GM18526 (cell line): Measurements from ENCODE around the gene PTPN12.

ENCODE experiments used
- POLR2A ChIP-seq: IDR thresholded peaks from 3 replicates; pipeline ENCODE4 v1.6.1; 2011; ENCODE audit not compliant: insufficient read length; ENCODE audit errors: extremely low read depth

PTPN12 gene

GRCh38 chr7:77565917-77566316, 28.8 kb downstream of the PTPN12 start:
- no peak for TF ChIP-seq POLR2A

GRCh38 chr7:77566421-77566820, 29.3 kb downstream of the PTPN12 start:
- TF ChIP-seq POLR2A = no peak

- no peak for TF ChIP-seq POLR2A
These were observed 32.6 kb downstream of the PTPN12 start for GRCh38 chr7:77569514-77570232.

GRCh38 chr7:77570330-77571011, 33.4 kb downstream of the PTPN12 start:
- TF ChIP-seq POLR2A = no peak

GRCh38 chr7:77571801-77572200, 34.7 kb downstream of the PTPN12 start:
- no peak for TF ChIP-seq POLR2A

GRCh38 chr7:77575187-77575586, 38.1 kb downstream of the PTPN12 start:
- no peak for TF ChIP-seq POLR2A

GRCh38 chr7:77576856-77577255, 39.8 kb downstream of the PTPN12 start:
- TF ChIP-seq POLR2A = no peak

- no peak for TF ChIP-seq POLR2A
These were observed 42.7 kb downstream of the PTPN12 start for GRCh38 chr7:77579797-77580196.

- no peak for TF ChIP-seq POLR2A
These were observed 43.8 kb downstream of the PTPN12 start for GRCh38 chr7:77580762-77581350.

GRCh38 chr7:77587272-77587671, 50.2 kb downstream of the PTPN12 start:
- no peak for TF ChIP-seq POLR2A

- no peak for TF ChIP-seq POLR2A
These were observed 63.9 kb downstream of the PTPN12 start for GRCh38 chr7:77600952-77601351.

GRCh38 chr7:77606562-77606961, 69.5 kb downstream of the PTPN12 start:
- TF ChIP-seq POLR2A = no peak

GRCh38 chr7:77619314-77619713, 82.2 kb downstream of the PTPN12 start:
- TF ChIP-seq POLR2A = no peak

GRCh38 chr7:77626586-77627308, 89.7 kb downstream of the PTPN12 start:
- no peak for TF ChIP-seq POLR2A

- no peak for TF ChIP-seq POLR2A
These were observed 90.2 kb downstream of the PTPN12 start for GRCh38 chr7:77627309-77627676.

- TF ChIP-seq POLR2A = no peak
These were observed 92.7 kb downstream of the PTPN12 start for GRCh38 chr7:77629797-77630196.
